ENCODE results near the gene WFDC9.

Gene WFDC9

GRCh38 chr20:45626540-45626939, 4.5 kb downstream of the WFDC9 start (continued):
- no peak for TF ChIP-seq REST (tag by site-specific recombination; IDR thresholded peaks at IDR 0.05)
- no peak for TF ChIP-seq ZNF18 (tag by site-specific recombination; IDR thresholded peaks at IDR 0.05)
- no peak for TF ChIP-seq ZNF341 (tag by site-specific recombination; IDR thresholded peaks at IDR 0.05; ENCODE audit: low read depth)
- TF ChIP-seq ZNF548 (tag by site-specific recombination; IDR thresholded peaks at IDR 0.05), result no peak
- no peak for TF ChIP-seq ZNF561 (tag by site-specific recombination; IDR thresholded peaks at IDR 0.05; ENCODE audit: borderline replicate concordance)
- no peak for TF ChIP-seq ZNF24 (tag by site-specific recombination; IDR thresholded peaks at IDR 0.05)
- no peak for TF ChIP-seq ZNF747 (tag by site-specific recombination; IDR thresholded peaks at IDR 0.05)
- no peak for TF ChIP-seq ZNF521 (tag by site-specific recombination; IDR thresholded peaks at IDR 0.05)

- CTCF ChIA-PET, result interaction anchor here (1.0 kb wide), 1 partner anchor 9 kb away, joined by 5 read pairs; the partner anchor contains the start of genes WFDC10A and WFDC9
- POLR2A ChIA-PET, result no interaction called here
- Histone ChIP-seq H3K9me3 (ENCODE audit: control insufficient read depth, insufficient read depth, low read depth, low read length) (no peaks in the 10 kb centered on the region), H3K4me3 (ENCODE audit: low read depth, low read length) (no peak overlapping the region), H3K27ac (ENCODE audit: extremely low read depth, low read depth, low read length) (no peak overlapping the region), H3K4me1 (ENCODE audit: control insufficient read depth, insufficient read depth, low read length) (no peaks in the 10 kb centered on the region), H3K36me3 (ENCODE audit: control insufficient read depth in 2 of 2, insufficient read depth in 1 of 2, low read length in 2 of 2) (no peaks in the 10 kb centered on the region)
- no peak for TF ChIP-seq WT1 (tag by site-specific recombination; IDR thresholded peaks at IDR 0.05)
- TF ChIP-seq ZNF529 (tag by site-specific recombination; IDR thresholded peaks at IDR 0.05; ENCODE audit: insufficient replicate concordance), result no peak
- TF ChIP-seq ATF2 (tag by site-specific recombination; IDR thresholded peaks at IDR 0.05; ENCODE audit: low read depth), result no peak
- no peak for TF ChIP-seq ZNF211 (tag by site-specific recombination; IDR thresholded peaks at IDR 0.05; ENCODE audit: low read depth)
- TF ChIP-seq ZNF133 (tag by site-specific recombination; IDR thresholded peaks at IDR 0.05), result no peak
- TF ChIP-seq ZNF302 (tag by site-specific recombination; IDR thresholded peaks at IDR 0.05; ENCODE audit: low read depth), result no peak
- TF ChIP-seq ZNF544 (tag by site-specific recombination; IDR thresholded peaks at IDR 0.05), result no peak
- TF ChIP-seq ZNF530 (tag by site-specific recombination; IDR thresholded peaks at IDR 0.05; ENCODE audit: low read depth), result no peak
- TF ChIP-seq ZNF274 (IDR thresholded peaks at IDR 0.05; ENCODE audit: low read length), result no peak
- TF ChIP-seq ZNF274 (tag by site-specific recombination; IDR thresholded peaks at IDR 0.05; ENCODE audit: borderline replicate concordance), result no peak
- TF ChIP-seq ZNF19 (tag by site-specific recombination; IDR thresholded peaks at IDR 0.05; ENCODE audit: low read depth), result no peak
- no peak for TF ChIP-seq ZNF610 (tag by site-specific recombination; IDR thresholded peaks at IDR 0.05; ENCODE audit: borderline replicate concordance)
- TF ChIP-seq ZNF670 (tag by site-specific recombination; IDR thresholded peaks at IDR 0.05; ENCODE audit: low read depth), result no peak
- TF ChIP-seq MEIS1 (CRISPR knock-in tag; IDR thresholded peaks at IDR 0.05; ENCODE audit: borderline replicate concordance), result no peak
- no peak for TF ChIP-seq OSR2 (tag by site-specific recombination; IDR thresholded peaks at IDR 0.05)
Measured at GRCh38 chr20:45621593-45621992, 9.5 kb downstream of the WFDC9 start.
